H54 (cell line): Measurements from ENCODE around the gene TPRKB.
"Not testable (repeated sequence)": the region's sequence is repeated elsewhere in the genome, so short reads cannot be mapped to it uniquely, and the experiment has no call there.

Experiments used
- DNase-seq: peaks from one replicate; pipeline ENCODE4 v3.0.0; 2011; ENCODE audit warnings: low spot score, mixed read lengths; ENCODE audit not compliant: insufficient read length
- FAIRE-seq: peaks from 3 replicates; lab custom pipeline; 2011; peaks lifted over from hg19 to GRCh38; lab: Jason Lieb, UNC
- POLR2A ChIP-seq: IDR thresholded peaks from 2 replicates; pipeline ENCODE4 v1.6.1; 2011; ENCODE audit warnings: low read depth, mild to moderate bottlenecking, low read length

The TPRKB gene

DNA sequence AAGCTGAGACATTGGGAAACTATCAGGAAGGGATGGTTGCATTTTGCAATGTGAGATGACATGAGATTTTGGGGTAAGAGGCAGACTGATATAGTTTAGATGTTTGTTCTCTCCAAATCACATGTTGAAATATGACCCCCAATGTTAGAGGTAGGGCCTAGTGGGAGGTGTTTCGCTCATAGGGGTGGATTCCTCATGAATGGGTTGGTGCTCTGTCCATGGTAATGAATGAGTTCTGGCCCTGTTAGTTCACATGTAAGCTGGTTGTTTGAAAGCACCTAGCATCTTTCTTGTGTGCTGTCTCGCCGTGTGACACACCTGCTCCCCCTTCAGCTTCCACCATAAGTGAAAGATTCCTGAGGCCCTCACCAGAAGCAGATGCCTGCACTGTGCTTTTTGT lies 37.7 kb downstream of the TPRKB start:
- FAIRE-seq: no peak
- no peak for TF ChIP-seq POLR2A
- no peak for DNase-seq

DNA sequence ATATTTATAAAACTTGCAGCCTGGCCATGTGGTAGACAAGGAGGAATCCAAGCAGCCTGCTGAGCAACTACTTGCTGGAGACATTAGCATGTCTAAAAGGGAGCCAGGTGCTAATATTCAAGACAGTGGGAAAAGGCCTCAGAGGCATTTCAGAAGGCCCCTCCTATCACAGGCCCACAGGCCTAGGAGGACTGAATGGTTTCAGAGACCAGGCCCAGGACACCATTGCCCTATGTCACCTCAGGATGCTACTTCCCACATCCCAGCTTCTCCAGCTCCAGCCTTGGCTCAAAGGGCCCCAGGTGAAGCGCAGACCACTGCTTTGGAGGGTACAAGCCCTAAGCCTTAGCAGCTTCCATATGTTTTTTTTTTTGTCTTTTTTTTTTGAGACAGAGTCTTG lies 39.0 kb downstream of the TPRKB start:
- FAIRE-seq: no peak

DNA sequence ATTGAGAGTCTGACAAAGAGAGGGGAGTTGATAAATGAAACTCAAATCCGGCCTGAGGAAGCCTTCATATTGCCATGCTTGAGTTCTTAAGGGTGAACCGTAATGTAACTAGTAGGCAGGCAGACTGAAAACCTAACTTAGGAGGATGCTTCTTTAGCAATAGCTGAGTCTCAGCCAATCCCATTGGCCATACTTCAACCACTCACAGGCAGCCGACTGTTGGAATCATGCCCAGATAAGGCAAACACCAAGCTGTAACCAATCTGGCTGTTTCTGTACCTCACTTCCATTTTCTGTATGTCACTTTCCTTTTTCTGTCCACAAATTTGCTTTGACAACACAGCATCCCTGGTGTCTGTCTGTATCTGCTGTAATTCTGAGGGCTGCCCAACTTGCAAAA lies 39.5 kb downstream of the TPRKB start:
- TF ChIP-seq POLR2A: no peak
- no peak for FAIRE-seq
- DNase-seq: no peak

More for the DNA sequence above, 39.0 kb downstream of the TPRKB start:
- no peak for DNase-seq
- TF ChIP-seq POLR2A: no peak

DNA sequence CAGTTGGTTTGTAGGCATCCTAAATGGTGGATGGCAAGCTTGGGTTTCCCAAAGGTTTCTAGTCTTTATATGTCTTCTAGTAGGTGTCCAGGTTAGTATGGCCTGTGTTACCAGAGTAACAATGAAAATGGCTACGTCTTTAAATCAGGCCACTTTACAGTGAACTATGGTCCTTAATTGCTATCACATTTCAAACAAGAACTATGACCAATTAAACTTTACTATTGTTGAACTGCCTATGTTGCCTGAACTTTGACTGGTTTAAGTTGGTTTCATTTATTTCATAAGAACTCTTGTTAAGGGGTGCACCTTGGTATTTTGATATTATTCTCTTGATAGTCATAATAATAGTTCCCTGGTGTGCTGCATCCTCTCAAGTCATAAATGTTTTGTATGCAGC lies 40.2 kb downstream of the TPRKB start:
- not testable (repeated sequence) for FAIRE-seq, DNase-seq

DNA sequence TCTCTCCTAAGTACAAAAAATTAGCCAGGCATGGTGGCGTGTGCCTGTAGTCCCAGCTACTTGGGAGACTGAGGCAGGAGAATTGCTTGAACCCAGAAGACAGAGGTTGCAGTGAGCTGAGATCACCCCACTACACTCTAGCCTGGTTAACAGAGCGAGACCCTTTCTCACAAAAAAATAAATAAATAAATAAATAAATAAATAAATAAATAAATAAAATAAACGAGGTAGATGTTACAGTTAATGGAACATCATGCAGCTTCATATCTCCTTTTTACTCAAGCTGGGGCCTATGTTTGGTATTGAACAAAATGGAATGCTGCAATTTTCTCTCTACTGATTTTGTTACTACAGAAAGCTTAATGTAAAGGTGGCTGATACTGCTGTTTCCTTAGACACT lies 40.6 kb downstream of the TPRKB start:
- not testable (repeated sequence) for FAIRE-seq, DNase-seq

DNA sequence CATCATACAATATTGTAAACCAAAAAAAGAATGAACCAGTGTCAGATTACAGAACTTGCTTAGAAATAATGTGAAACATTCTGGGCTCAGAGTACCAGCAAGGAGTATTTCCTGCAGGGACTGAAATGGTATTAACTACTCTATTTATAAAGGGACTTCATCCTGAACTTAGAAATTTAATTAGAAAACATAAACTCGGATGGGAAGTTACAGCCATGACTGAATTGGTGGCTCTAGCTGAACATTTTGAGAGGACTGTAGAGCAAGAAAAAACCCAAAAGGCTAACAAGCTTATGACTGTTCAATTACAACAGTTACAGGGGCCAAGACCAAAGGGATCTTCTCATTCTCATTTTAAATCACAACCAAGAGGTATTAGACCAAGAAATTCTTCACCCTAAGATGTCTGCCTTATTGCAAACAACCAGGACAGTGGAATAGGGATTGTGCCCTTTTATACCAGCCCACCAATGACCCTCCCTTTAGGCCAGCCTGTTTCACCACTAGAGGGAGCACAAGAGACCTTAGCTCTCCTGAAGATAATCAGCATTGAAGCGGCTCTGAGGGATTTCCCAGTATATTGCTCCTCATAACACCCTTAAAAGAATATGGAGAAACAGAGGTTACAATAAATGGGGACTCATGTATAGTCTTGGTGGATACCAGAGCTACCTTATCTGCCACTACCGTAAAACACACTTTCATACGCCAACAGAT lies 46.6 kb downstream of the TPRKB start:
- DNase-seq: not testable (repeated sequence)
- peak; percentile 60 for FAIRE-seq

DNA sequence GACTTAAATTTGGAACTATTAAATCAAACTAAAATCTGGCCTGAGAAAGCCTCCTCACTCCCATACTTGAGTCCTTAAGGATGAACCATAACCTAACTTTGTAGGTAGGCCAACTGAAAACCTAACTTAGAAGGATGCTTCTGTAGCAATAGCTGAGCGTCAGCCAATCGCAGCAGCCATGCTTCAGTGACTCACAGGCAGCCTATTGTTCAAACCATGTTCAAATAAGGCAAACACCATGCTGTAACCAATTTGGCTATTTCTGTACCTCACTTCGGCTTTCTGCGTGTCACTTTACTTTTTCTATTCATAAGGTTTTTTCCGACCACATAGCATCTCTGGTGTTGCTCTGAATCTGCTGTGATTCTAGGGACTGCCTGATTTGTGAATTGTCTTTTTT lies 48.7 kb downstream of the TPRKB start:
- FAIRE-seq, DNase-seq: not testable (repeated sequence)

DNA sequence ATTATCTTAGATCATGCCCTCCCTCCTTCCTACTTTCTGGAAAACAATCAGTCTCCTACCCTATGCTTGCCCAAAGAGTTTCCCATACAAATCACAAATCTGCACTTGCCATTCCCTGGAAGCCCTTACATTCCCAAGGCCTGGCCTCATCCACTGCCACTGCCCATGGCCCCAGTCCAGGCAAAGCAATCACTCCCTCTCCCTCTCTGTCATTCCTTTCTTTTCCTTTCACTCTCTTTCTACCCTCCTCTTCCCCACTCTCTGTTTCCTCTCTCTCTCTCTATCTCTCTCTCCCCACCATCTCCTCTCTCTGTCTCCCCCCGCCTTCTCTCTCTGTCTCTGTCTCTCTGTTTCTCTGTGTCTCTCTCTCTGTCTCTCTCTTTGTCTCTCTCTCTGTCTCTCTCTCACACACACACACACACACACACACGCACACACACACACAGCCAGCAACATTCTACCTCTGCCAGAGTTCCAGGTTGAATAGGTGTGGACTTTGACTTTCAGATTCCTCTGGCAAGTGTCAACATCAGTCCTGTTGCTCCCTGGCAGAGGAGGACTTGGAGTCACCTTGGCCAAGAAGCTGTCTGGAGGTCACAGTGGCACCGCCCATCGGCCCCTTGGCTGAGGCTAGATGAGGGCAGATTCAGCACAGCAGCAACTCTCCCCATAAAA lies 51.2 kb downstream of the TPRKB start:
- FAIRE-seq: no peak
- no peak for TF ChIP-seq POLR2A
- DNase-seq: no peak

DNA sequence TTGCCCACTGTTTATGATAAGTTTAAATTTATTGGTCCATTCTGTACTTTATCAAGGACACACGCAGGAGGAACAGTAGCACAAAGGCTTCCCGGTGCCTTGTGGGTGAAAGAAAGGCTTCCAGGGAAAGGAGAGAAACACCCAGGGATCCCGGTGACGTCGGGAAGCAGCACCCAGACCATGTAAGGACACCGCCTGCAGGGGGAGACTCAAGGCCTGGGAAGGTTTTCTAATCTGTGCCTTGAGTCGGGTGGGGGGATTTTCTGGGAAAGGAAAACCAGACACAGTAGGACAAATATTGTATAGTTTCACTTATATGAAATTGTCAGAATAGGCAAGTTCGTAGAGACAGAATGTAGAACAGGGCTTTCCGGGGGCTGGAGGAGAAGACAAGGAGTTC lies 52.2 kb downstream of the TPRKB start:
- not testable (repeated sequence) for DNase-seq, FAIRE-seq

DNA sequence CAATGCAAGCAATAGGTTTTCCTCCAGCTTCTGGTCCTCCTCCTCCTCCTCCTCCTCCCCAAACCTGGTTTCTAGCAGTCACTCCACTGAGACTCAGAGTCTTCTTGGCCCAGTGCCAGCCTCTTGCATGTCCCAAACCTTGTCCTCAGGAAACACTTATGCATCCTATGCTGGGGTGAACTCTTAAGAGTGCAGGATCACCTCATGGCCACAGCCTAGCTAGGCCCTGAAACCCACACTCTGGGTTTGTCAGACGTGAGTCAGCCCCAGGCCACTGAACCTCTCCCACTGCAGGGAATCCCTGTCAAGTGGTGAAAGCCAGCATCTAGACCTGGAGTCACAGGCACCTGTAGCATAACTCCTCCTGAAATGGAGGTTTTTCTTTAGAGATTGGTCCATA lies 52.8 kb downstream of the TPRKB start:
- FAIRE-seq: peak; percentile 15
- DNase-seq: not testable (repeated sequence)

DNA sequence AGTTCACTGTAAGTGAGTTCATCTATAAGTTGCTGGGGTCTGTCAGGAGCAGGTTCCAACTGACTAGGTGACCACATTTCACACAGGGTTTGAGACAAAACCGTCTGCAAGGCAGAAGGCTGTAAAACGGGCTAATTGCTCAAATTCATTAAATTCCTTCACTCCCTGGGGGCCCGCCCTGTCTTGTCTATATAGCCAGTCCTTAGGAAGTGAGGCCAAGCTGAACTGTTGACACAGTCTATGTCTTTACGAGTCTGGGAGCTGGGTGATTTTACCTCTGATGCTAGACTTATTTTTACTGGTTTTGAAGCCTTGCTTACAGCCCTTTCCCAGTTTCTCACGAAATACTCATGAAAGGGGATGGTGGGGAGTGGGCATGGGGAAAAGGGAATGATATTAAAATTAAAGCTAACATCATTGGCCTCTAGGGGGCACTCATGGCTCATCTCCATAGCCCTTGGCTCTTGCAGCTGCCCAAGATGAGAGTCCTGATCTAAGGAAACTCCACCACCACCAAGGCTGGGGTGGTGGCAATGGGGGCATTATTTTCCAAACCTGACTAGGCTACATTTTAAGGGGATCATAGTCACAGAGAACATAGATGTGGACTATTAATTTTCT lies 57.1 kb downstream of the TPRKB start:
- not testable (repeated sequence) for FAIRE-seq, DNase-seq
